Measurements from ENCODE around the gene SWT1. TPM values are rescaled to one million over a fixed set of nuclear protein-coding genes. Genes with fewer than 3 reads are reported as not detected.

Gene SWT1
- total and polyA plus RNA-seq, 9 of the 15 experiments (the other 6 are each of a cell fraction or from before 2014, with no cell fraction given): 1.5 to 3.4 (median 2.3) TPM

DNA sequence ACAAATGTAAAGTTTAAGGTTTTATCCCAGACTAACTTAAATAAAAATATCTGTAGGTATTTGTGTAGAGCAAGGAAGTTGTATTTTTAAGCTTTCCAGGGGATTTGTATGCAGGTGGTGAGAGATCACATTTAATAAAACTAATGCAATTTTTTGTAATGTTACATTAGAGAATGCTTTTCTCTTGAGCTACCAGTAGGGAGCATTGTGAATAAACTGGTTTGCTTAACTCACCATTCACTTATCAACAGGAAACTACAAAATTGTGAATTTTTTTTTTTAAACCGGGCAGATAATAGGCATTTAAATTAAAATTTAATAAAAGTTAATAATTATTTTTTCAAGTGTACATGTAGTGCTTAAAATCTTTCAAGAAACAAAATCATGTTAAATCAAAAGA lies 81.5 kb downstream of the SWT1 start:
- Histone ChIP-seq H3K9ac (ENCODE audit: insufficient read depth in 1 of 2, low read depth in 2 of 2, low read length in 2 of 2) (no peak overlapping the region), H3K27ac (ENCODE audit: extremely low read depth, low read depth, low read length) (no peak overlapping the region), H3K4me3 (no peak overlapping the region), H3K4me2 (ENCODE audit: insufficient read depth, low read length) (no peak overlapping the region), H3K9me3 (replicated peaks; ENCODE audit: control insufficient read depth, insufficient read depth, low read depth, low read length) (0 out of 2 replicates have a peak, but pooled peaks cover 2% of the 10 kb centered on the region), H3K79me2 (ENCODE audit: control insufficient read depth, insufficient read depth, low read length) (no peaks in the 10 kb centered on the region), H3K36me3 (ENCODE audit: control insufficient read depth, insufficient read depth, low read length) (no peaks in the 10 kb centered on the region), H3K4me1 (replicated peaks in 1 of 2; ENCODE audit: control insufficient read depth in 2 of 2, insufficient read depth in 2 of 2, low read length in 2 of 2) (peaks cover 0 to 5% of the 10 kb centered on the region in 2 experiments; a peak in 2 of 5 replicates), H3K9me1 (ENCODE audit: control insufficient read depth, insufficient read depth, low read length) (no peaks in the 10 kb centered on the region), H2AFZ (ENCODE audit: low read depth, low read length) (no peak overlapping the region), H4K20me1 (replicated peaks; ENCODE audit: control insufficient read depth, insufficient read depth, low read length) (no peaks in the 10 kb centered on the region), H3K27me3 (ENCODE audit: control insufficient read depth in 2 of 2, insufficient read depth in 2 of 2, low read length in 2 of 2) (no peaks in the 10 kb centered on the region)
- intact Hi-C loops (cut with micrococcal nuclease): loop anchor here (1.0 kb wide), 1 partner anchor 46 kb away; no protein-coding TSS in a partner anchor
- in situ Hi-C loops (cut with MboI): no loop called here
- ATAC-seq (peak; percentile 82), FAIRE-seq (no peak), DNase-seq (ENCODE audit: extremely low read depth in 1 of 4, low spot score in 3 of 4) (peak in 1 of 4 experiments; percentile 22)
- WGBS (ENCODE audit: insufficient coverage, low coverage, missing lambda C conversion rate): 23% methylated on average over 1 of the region's 1 CpG
- POLR2A ChIA-PET: interaction anchor here (0.6 to 2.0 kb wide), 6 partner anchors 12 to 103 kb away, joined by 3 to 6 read pairs (median 3); no protein-coding TSS in a partner anchor
- BruUV-seq (replicated peaks): no TSS peak
- CTCF ChIA-PET (ENCODE audit: low intra/inter-chr PET ratio): interaction anchor here (0.7 kb wide), 1 partner anchor 347 kb away, joined by 3 read pairs; no protein-coding TSS in a partner anchor
- TF ChIP-seq RAD21 (CRISPR knock-in tag; conservative IDR thresholded peaks at IDR 0.05 in 1 of 2, IDR thresholded peaks at IDR 0.05 in 1 of 2): peak; percentile 59 to 68
- TF ChIP-seq E2F4 (CRISPR knock-in tag; IDR thresholded peaks at IDR 0.05; ENCODE audit: low read depth): no peak
- no peak for TF ChIP-seq TAF9B (IDR thresholded peaks at IDR 0.05; ENCODE audit: partially characterized antibody)
- TF ChIP-seq, protein P1, sequence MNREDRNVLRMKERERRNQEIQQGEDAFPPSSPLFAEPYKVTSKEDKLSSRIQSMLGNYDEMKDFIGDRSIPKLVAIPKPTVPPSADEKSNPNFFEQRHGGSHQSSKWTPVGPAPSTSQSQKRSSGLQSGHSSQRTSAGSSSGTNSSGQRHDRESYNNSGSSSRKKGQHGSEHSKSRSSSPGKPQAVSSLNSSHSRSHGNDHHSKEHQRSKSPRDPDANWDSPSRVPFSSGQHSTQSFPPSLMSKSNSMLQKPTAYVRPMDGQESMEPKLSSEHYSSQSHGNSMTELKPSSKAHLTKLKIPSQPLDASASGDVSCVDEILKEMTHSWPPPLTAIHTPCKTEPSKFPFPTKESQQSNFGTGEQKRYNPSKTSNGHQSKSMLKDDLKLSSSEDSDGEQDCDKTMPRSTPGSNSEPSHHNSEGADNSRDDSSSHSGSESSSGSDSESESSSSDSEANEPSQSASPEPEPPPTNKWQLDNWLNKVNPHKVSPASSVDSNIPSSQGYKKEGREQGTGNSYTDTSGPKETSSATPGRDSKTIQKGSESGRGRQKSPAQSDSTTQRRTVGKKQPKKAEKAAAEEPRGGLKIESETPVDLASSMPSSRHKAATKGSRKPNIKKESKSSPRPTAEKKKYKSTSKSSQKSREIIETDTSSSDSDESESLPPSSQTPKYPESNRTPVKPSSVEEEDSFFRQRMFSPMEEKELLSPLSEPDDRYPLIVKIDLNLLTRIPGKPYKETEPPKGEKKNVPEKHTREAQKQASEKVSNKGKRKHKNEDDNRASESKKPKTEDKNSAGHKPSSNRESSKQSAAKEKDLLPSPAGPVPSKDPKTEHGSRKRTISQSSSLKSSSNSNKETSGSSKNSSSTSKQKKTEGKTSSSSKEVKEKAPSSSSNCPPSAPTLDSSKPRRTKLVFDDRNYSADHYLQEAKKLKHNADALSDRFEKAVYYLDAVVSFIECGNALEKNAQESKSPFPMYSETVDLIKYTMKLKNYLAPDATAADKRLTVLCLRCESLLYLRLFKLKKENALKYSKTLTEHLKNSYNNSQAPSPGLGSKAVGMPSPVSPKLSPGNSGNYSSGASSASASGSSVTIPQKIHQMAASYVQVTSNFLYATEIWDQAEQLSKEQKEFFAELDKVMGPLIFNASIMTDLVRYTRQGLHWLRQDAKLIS (CRISPR knock-in tag; IDR thresholded peaks at IDR 0.05): no peak
- TF ChIP-seq HMBOX1 (IDR thresholded peaks at IDR 0.05): peak; percentile 38; the same call in 1 of the 2 replicates
- no peak for TF ChIP-seq HOMEZ (CRISPR knock-in tag; IDR thresholded peaks at IDR 0.05)
- no peak for TF ChIP-seq CREB5 (CRISPR knock-in tag; IDR thresholded peaks at IDR 0.05)
- no peak for TF ChIP-seq ZHX1 (conservative IDR thresholded peaks at IDR 0.05; ENCODE audit: low read length)
- no peak for TF ChIP-seq CHD2 (IDR thresholded peaks at IDR 0.05; ENCODE audit: low read depth, low read length)
